Activated T-helper 2 cell treated with anti-CD3 and anti-CD28 coated beads, Interferon-gamma antibody, Interleukin-2, Interleukin-4, amounts not matched to agents 10 μg/mL and 5 μg/mL and 100 μg/mL, durations not matched to agents 14 hours and 24 hours and 36 hours (primary cell): ENCODE measurements around the gene NEK7. TPM values are rescaled to one million over a fixed set of nuclear protein-coding genes. Genes with fewer than 3 reads are reported as not detected.

Source experiments
- DNase-seq: peaks from one replicate; pipeline ENCODE4 v3.0.0; 2021; ENCODE audit warnings: low spot score
- H3K27ac Mint-ChIP-seq: one replicate; pipeline ENCODE4 v1.8.0; 2021; ENCODE audit warnings: mixed read lengths
- H3K27me3 Mint-ChIP-seq: one replicate; pipeline ENCODE4 v1.8.0; 2021; ENCODE audit warnings: low read depth, mixed read lengths
- H3K36me3 Mint-ChIP-seq: one replicate; pipeline ENCODE4 v1.8.0; 2021; ENCODE audit warnings: low read depth, mixed read lengths
- H3K4me1 Mint-ChIP-seq: one replicate; pipeline ENCODE4 v1.8.0; 2021; ENCODE audit warnings: low read depth, mixed read lengths
- H3K4me3 Mint-ChIP-seq: one replicate; pipeline ENCODE4 v1.8.0; 2021; ENCODE audit warnings: low read depth, mild to moderate bottlenecking, moderate library complexity, mixed read lengths
- H3K9me3 Mint-ChIP-seq: one replicate; pipeline ENCODE4 v1.8.0; 2021; ENCODE audit warnings: mixed read lengths
- intact Hi-C: fragments of 100-400 bp; cut with micrococcal nuclease; formaldehyde crosslinking; loops from one replicate; pipeline ENCODE4 v1.15.1; 2023
- total RNA-seq: library from RNA; stranded (reverse); gene quantifications from 2 replicates; pipeline ENCODE4 v1.2.3, GENCODE V29; 2022

The NEK7 gene
- total RNA-seq, 1 donor from 2014 or later: 105 TPM

- intact Hi-C loops: loop anchor here (1.0 to 10.0 kb wide), 8 partner anchors 10 to 495 kb away; partner anchors contain the start of gene LHX9
- no peak for DNase-seq
- no peaks in the 10 kb centered on the region for H3K27me3 Mint-ChIP-seq
- H3K9me3 Mint-ChIP-seq: peaks cover 4% of the 10 kb centered on the region
- H3K4me1 Mint-ChIP-seq: peaks cover 52% of the 10 kb centered on the region
- peak overlapping the region; percentile 84 for H3K27ac Mint-ChIP-seq
- peaks cover 48% of the 10 kb centered on the region for H3K36me3 Mint-ChIP-seq
- H3K4me3 Mint-ChIP-seq: peak overlapping the region; percentile 28
These were observed 102.7 kb downstream of the NEK7 start for GRCh38 chr1:198259333-198260074.

DNA sequence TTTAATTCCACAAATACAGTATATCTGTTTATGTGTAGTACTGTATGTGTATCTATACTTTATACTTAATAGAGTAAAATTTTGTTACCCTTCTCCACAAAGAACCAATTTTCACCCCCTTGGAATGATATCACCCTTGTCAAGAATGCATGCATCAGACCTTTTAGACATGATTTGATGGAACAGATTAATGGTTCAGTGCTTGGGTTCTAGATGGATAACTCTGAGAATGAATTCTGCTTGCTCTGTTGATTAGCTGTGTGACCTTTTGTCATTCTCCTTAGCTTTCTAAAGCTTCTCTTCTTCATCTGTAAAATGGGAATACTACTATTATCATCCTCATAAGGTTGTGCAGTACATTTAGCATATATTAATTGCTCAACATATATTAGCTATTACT, 105.1 kb downstream of the NEK7 start:
- Mint-ChIP-seq H3K4me1 (peaks cover 47% of the 10 kb centered on the region), H3K4me3 (no peak overlapping the region), H3K36me3 (peaks cover 43% of the 10 kb centered on the region), H3K27ac (no peak overlapping the region), H3K27me3 (no peaks in the 10 kb centered on the region), H3K9me3 (peaks cover 4% of the 10 kb centered on the region)
- no peak for DNase-seq
- intact Hi-C loops: loop anchor here (10.0 kb wide), 1 partner anchor 497 kb away; no protein-coding TSS in a partner anchor

GRCh38 chr1:198263186-198263585, 106.4 kb downstream of the NEK7 start:
- H3K9me3 Mint-ChIP-seq: no peaks in the 10 kb centered on the region
- intact Hi-C loops: loop anchor here (10.0 kb wide), 1 partner anchor 498 kb away; no protein-coding TSS in a partner anchor
- H3K4me3 Mint-ChIP-seq: no peak overlapping the region
- no peak overlapping the region for H3K27ac Mint-ChIP-seq
- H3K27me3 Mint-ChIP-seq: no peaks in the 10 kb centered on the region
- no peak for DNase-seq
- H3K4me1 Mint-ChIP-seq: peaks cover 41% of the 10 kb centered on the region
- H3K36me3 Mint-ChIP-seq: peaks cover 40% of the 10 kb centered on the region

- H3K27ac Mint-ChIP-seq: no peak overlapping the region
- intact Hi-C loops: loop anchor here (10.0 kb wide), 1 partner anchor 499 kb away; no protein-coding TSS in a partner anchor
- DNase-seq: no peak
- no peak overlapping the region for H3K4me3 Mint-ChIP-seq
- peaks cover 39% of the 10 kb centered on the region for H3K4me1 Mint-ChIP-seq
- peaks cover 40% of the 10 kb centered on the region for H3K36me3 Mint-ChIP-seq
- no peaks in the 10 kb centered on the region for H3K9me3 Mint-ChIP-seq
- no peaks in the 10 kb centered on the region for H3K27me3 Mint-ChIP-seq
These were observed 107.5 kb downstream of the NEK7 start for GRCh38 chr1:198264282-198264681.

DNA sequence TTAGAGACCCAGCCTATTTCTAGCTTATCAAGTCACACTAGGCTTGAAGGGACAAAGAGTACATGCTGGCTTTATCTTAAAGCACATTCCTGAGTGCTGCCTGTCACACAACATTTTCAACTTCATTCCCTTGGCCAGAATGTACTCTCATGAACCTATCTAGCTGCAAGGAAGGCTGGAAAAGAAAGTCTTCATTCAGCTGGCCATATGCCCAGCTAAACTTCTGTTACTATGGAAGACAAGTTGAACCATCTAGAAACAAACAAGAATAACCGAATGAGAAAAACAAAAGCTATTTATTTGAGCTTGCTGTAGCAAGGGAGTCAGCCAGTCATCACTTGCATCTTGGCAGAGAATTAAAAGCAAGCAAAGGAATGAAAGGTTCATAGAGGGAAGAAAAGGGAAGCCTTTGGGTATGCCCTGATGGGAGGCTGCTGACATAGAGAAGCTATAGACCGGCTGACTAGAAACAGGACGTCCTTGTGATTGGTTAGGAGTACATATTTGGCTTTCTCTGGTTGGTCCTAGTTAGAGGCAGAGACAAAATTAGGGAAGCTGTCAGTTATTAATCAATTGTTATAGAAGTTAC, 108.4 kb downstream of the NEK7 start:
- Mint-ChIP-seq H3K4me3 (no peak overlapping the region), H3K27ac (no peak overlapping the region), H3K4me1 (peaks cover 30% of the 10 kb centered on the region), H3K36me3 (peaks cover 43% of the 10 kb centered on the region), H3K27me3 (no peaks in the 10 kb centered on the region), H3K9me3 (no peaks in the 10 kb centered on the region)
- intact Hi-C loops: loop anchor here (10.0 kb wide), 1 partner anchor 500 kb away; no protein-coding TSS in a partner anchor
- DNase-seq: no peak

DNA sequence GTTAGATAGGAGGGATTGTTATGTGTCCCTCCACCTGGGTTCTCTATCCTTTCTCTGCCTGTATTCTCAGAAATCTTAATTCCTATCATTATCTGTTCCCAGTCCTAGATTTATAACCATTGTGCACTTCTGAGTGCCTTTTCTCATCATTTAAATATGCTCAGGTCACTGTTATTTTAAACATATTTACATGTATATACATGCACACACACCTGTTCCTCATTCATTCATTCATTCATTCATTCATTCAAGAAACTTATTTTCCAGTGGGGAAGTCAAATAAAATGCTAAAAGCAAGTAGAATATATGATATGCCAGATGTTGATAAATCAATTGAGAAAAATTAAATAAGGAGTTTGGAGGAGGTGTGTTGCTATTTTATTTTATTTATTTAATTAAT, 110.3 kb downstream of the NEK7 start:
- H3K4me3 Mint-ChIP-seq: no peak overlapping the region
- peaks cover 28% of the 10 kb centered on the region for H3K4me1 Mint-ChIP-seq
- H3K27me3 Mint-ChIP-seq: no peaks in the 10 kb centered on the region
- intact Hi-C loops: loop anchor here (10.0 kb wide), 1 partner anchor 502 kb away; no protein-coding TSS in a partner anchor
- no peaks in the 10 kb centered on the region for H3K9me3 Mint-ChIP-seq
- no peak overlapping the region for H3K27ac Mint-ChIP-seq
- no peak for DNase-seq
- peaks cover 40% of the 10 kb centered on the region for H3K36me3 Mint-ChIP-seq

DNA sequence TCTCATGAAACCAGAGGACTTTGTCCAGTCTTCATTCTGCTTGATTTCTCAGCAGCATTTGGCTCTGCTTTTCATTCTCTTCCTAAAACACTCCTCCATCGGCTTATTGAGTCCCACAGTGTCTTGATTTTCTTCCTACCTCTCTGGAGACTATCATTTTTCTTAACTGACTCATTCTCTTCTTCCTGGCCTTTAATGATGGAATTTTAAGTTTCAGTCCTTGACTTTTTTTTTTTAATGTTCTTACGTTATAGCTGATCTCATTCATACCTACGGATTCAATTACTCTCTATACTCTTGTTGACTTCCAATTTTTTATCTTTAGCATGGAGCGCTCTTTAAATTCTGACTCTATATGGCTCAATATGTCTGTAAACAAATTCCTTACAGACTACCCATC, 111.1 kb downstream of the NEK7 start:
- intact Hi-C loops: loop anchor here (10.0 kb wide), 1 partner anchor 503 kb away; no protein-coding TSS in a partner anchor
- H3K27ac Mint-ChIP-seq: no peak overlapping the region
- H3K27me3 Mint-ChIP-seq: no peaks in the 10 kb centered on the region
- peaks cover 34% of the 10 kb centered on the region for H3K4me1 Mint-ChIP-seq
- no peaks in the 10 kb centered on the region for H3K9me3 Mint-ChIP-seq
- no peak overlapping the region for H3K4me3 Mint-ChIP-seq
- peaks cover 43% of the 10 kb centered on the region for H3K36me3 Mint-ChIP-seq
- DNase-seq: no peak

DNA sequence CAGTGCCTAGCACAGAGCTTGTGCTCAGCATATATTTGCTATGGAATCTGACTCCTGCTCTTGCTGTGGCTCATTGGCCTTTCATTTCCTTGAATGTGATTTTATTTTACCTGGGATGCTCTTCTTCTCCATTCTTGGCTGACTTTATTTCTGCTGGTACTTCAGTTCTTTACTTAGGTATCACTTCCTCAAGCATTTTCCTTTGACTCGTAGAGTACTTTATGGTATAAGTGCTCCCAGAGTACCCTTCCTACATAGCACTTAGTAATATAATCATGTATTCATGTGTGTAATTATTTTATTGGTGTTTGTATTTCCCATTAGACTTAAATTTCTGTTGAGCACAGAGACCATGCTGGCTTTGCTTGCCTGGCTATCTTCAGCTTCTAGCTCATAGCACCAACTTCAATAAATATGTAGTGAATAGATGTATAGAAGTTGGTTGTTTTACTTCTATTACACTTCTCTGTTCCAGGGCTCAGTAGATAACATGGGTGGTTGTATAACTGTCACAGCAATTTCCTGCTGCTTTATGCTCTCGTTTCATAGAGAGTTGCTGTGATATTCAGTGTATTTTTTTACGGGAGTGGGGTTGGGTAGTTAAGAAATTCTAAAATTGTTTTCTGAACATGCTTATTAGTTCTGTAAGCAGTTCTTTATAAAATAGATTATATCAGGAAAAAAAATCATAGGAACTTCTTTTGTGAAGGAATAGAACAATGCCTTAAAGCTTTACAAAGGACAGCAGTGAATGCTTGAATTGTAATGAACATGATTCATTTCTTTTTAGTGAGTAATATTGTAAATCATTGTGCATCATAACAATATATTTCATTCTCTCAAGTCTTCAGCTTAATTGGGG, 112.2 kb downstream of the NEK7 start:
- no peaks in the 10 kb centered on the region for H3K27me3 Mint-ChIP-seq
- no peak for DNase-seq
- peaks cover 44% of the 10 kb centered on the region for H3K36me3 Mint-ChIP-seq
- intact Hi-C loops: loop anchor here (1.0 to 10.0 kb wide), 2 partner anchors 10 to 504 kb away; no protein-coding TSS in a partner anchor
- H3K4me3 Mint-ChIP-seq: no peak overlapping the region
- peaks cover 39% of the 10 kb centered on the region for H3K4me1 Mint-ChIP-seq
- no peaks in the 10 kb centered on the region for H3K9me3 Mint-ChIP-seq
- no peak overlapping the region for H3K27ac Mint-ChIP-seq

GRCh38 chr1:198269646-198269940, 112.8 kb downstream of the NEK7 start:
- peaks cover 42% of the 10 kb centered on the region for H3K36me3 Mint-ChIP-seq
- H3K4me3 Mint-ChIP-seq: no peak overlapping the region
- no peak overlapping the region for H3K27ac Mint-ChIP-seq
- H3K9me3 Mint-ChIP-seq: no peaks in the 10 kb centered on the region
- H3K27me3 Mint-ChIP-seq: no peaks in the 10 kb centered on the region
- H3K4me1 Mint-ChIP-seq: peaks cover 36% of the 10 kb centered on the region
- DNase-seq: no peak
- intact Hi-C loops: loop anchor here (1.0 to 10.0 kb wide), 2 partner anchors 10 to 505 kb away; no protein-coding TSS in a partner anchor

GRCh38 chr1:198270273-198270828, 113.6 kb downstream of the NEK7 start:
- Mint-ChIP-seq H3K27me3 (no peaks in the 10 kb centered on the region), H3K4me1 (peaks cover 29% of the 10 kb centered on the region), H3K9me3 (no peaks in the 10 kb centered on the region), H3K36me3 (peaks cover 36% of the 10 kb centered on the region), H3K27ac (no peak overlapping the region), H3K4me3 (no peak overlapping the region)
- DNase-seq: no peak
- intact Hi-C loops: loop anchor here (5.0 kb wide), 1 partner anchor 113 kb away; the partner anchor contains the start of gene NEK7

- Mint-ChIP-seq H3K36me3 (peaks cover 27% of the 10 kb centered on the region), H3K4me3 (no peak overlapping the region), H3K27ac (no peak overlapping the region), H3K4me1 (peaks cover 26% of the 10 kb centered on the region), H3K9me3 (no peaks in the 10 kb centered on the region), H3K27me3 (no peaks in the 10 kb centered on the region)
- intact Hi-C loops: loop anchor here (5.0 kb wide), 1 partner anchor 114 kb away; the partner anchor contains the start of gene NEK7
- no peak for DNase-seq
These were observed 114.7 kb downstream of the NEK7 start for GRCh38 chr1:198271467-198271866.

- DNase-seq: no peak
- Mint-ChIP-seq H3K9me3 (no peaks in the 10 kb centered on the region), H3K27ac (peak overlapping the region; percentile 71), H3K4me1 (peaks cover 26% of the 10 kb centered on the region), H3K27me3 (no peaks in the 10 kb centered on the region), H3K4me3 (no peak overlapping the region), H3K36me3 (peaks cover 27% of the 10 kb centered on the region)
- intact Hi-C loops: loop anchor here (5.0 kb wide), 1 partner anchor 115 kb away; the partner anchor contains the start of gene NEK7
These were observed 115.7 kb downstream of the NEK7 start for GRCh38 chr1:198272492-198272891.
